ENCODE results near the gene CHIC2.

DNA sequence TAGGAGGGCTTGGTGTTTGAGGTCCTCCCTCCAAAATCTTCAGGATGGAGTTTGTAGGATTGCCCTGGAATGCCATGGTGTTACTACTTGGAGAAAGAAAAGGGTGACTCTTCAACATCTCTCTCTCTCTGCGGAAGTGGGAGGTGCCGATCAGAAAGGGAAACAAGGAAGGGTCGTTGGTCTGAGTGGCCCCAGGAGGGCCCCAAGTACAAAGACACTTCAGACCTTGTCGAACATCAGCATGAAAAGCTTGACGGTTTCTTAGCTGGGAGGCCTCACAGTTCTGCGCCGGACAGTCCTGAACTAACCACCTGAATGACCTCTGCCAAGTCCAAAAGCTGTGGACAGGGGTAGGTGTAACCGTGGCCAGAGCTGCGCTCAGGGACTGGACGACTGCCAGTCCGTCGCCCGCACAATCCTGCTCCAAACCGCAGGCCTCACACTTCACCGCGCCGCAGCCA lies 34.9 kb upstream of the CHIC2 start:
- TF ChIP-seq, protein P1, sequence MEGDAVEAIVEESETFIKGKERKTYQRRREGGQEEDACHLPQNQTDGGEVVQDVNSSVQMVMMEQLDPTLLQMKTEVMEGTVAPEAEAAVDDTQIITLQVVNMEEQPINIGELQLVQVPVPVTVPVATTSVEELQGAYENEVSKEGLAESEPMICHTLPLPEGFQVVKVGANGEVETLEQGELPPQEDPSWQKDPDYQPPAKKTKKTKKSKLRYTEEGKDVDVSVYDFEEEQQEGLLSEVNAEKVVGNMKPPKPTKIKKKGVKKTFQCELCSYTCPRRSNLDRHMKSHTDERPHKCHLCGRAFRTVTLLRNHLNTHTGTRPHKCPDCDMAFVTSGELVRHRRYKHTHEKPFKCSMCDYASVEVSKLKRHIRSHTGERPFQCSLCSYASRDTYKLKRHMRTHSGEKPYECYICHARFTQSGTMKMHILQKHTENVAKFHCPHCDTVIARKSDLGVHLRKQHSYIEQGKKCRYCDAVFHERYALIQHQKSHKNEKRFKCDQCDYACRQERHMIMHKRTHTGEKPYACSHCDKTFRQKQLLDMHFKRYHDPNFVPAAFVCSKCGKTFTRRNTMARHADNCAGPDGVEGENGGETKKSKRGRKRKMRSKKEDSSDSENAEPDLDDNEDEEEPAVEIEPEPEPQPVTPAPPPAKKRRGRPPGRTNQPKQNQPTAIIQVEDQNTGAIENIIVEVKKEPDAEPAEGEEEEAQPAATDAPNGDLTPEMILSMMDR (IDR thresholded peaks at IDR 0.05), result no peak
- TF ChIP-seq POLR2A (IDR thresholded peaks at IDR 0.05), result no peak

Measured in body of pancreas (tissue), 4 donors.